ENCODE results near the gene DEGS2. TPM values are rescaled to one million over a fixed set of nuclear protein-coding genes. Genes with fewer than 3 reads are reported as not detected.

The DEGS2 gene
- total and polyA plus RNA-seq, 2 of the 13 experiments (the other 11 are each of a cell fraction or from before 2014, with no cell fraction given) = 0.09 TPM

DNA sequence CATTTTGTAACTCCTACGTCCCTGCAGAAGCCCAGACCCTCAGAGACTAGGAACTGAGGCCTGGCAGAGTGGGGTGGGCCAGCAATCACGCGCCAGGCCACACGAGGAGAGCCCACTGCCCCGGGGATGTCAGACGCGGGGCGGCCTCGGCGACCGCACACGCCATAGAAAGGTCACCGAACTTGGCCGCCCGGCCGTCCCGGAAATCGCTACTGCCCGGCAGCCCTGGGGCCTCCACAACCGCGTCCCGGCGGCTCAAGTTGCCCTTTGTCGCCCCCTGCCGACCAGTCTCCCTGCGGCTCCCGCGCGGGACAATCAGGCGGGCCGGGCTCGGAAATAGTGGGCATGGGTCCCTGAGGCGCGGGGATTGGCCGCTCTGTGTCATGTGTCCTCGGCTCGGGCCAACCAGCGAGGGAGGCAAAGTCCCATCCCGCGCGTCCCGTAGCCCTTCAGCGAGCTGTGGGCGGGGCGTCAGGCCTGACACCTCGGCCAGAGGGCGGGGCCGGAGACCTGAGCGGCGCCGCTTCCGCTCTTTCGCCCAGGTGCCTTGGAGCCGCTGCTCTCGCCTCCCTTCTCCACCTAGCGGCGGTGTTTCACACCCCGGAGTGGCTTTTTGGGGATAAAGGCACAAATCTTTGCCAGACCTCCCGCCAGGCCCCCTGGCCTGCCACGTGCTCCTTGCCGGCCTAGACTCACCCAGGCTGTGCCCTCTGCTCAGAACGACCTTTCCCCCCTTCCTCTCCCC, 33.4 kb upstream of the DEGS2 start (continued):
- TF ChIP-seq, protein P1, sequence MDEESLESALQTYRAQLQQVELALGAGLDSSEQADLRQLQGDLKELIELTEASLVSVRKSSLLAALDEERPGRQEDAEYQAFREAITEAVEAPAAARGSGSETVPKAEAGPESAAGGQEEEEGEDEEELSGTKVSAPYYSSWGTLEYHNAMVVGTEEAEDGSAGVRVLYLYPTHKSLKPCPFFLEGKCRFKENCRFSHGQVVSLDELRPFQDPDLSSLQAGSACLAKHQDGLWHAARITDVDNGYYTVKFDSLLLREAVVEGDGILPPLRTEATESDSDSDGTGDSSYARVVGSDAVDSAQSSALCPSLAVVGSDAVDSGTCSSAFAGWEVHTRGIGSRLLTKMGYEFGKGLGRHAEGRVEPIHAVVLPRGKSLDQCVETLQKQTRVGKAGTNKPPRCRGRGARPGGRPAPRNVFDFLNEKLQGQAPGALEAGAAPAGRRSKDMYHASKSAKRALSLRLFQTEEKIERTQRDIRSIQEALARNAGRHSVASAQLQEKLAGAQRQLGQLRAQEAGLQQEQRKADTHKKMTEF (CRISPR knock-in tag; IDR thresholded peaks at IDR 0.05) = peak; percentile 89
- TF ChIP-seq CENPT (CRISPR knock-in tag; IDR thresholded peaks at IDR 0.05; ENCODE audit: low read depth) = no peak
- 0 out of 2 replicates have a peak, but pooled peaks have one; percentile 68 for TF ChIP-seq ZNF446 (CRISPR knock-in tag; IDR thresholded peaks at IDR 0.05)
- TF ChIP-seq RAD51 (IDR thresholded peaks at IDR 0.05; ENCODE audit: borderline replicate concordance) = peak; percentile 79; the same call in 1 of the 2 replicates
- peak; percentile 82 for TF ChIP-seq ETV5 (CRISPR knock-in tag; IDR thresholded peaks at IDR 0.05; ENCODE audit: borderline replicate concordance)
- TF ChIP-seq FOXA1 (IDR thresholded peaks at IDR 0.05) = no peak
- TF ChIP-seq FOXA1 (CRISPR knock-in tag; IDR thresholded peaks at IDR 0.05) = no peak
- no peak for TF ChIP-seq ZNF780A (CRISPR knock-in tag; IDR thresholded peaks at IDR 0.05)
- peak; percentile 47 for TF ChIP-seq ETV6 (CRISPR knock-in tag; conservative IDR thresholded peaks at IDR 0.05)
- TF ChIP-seq MIXL1 (CRISPR knock-in tag; IDR thresholded peaks at IDR 0.05) = peak; percentile 64; the same call in 1 of the 2 replicates
- TF ChIP-seq, protein P2, sequence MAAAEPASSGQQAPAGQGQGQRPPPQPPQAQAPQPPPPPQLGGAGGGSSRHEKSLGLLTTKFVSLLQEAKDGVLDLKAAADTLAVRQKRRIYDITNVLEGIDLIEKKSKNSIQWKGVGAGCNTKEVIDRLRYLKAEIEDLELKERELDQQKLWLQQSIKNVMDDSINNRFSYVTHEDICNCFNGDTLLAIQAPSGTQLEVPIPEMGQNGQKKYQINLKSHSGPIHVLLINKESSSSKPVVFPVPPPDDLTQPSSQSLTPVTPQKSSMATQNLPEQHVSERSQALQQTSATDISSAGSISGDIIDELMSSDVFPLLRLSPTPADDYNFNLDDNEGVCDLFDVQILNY (CRISPR knock-in tag; conservative IDR thresholded peaks at IDR 0.05) = peak; percentile 80
- TF ChIP-seq TRIM24 (CRISPR knock-in tag; IDR thresholded peaks at IDR 0.05) = no peak
- no peak for TF ChIP-seq ZNF383 (CRISPR knock-in tag; IDR thresholded peaks at IDR 0.05; ENCODE audit: borderline replicate concordance)
- peak; percentile 84 for TF ChIP-seq ZNF430 (CRISPR knock-in tag; IDR thresholded peaks at IDR 0.05)
- TF ChIP-seq NPAS2 (CRISPR knock-in tag; IDR thresholded peaks at IDR 0.05; ENCODE audit: borderline replicate concordance) = no peak
- peak; percentile 94 for TF ChIP-seq ZNF121 (CRISPR knock-in tag; IDR thresholded peaks at IDR 0.05)
- no peak for TF ChIP-seq JARID2 (CRISPR knock-in tag; IDR thresholded peaks at IDR 0.05; ENCODE audit: insufficient replicate concordance)
- TF ChIP-seq ZNF703 (CRISPR knock-in tag; IDR thresholded peaks at IDR 0.05; ENCODE audit: borderline replicate concordance) = no peak
- TF ChIP-seq ZSCAN12 (CRISPR knock-in tag; IDR thresholded peaks at IDR 0.05) = peak; percentile 80; the same call in 1 of the 2 replicates
- 0 out of 2 replicates have a peak, but pooled peaks have one; percentile 45 for TF ChIP-seq ZNF674 (CRISPR knock-in tag; IDR thresholded peaks at IDR 0.05; ENCODE audit: low read depth)
- TF ChIP-seq, protein P3, sequence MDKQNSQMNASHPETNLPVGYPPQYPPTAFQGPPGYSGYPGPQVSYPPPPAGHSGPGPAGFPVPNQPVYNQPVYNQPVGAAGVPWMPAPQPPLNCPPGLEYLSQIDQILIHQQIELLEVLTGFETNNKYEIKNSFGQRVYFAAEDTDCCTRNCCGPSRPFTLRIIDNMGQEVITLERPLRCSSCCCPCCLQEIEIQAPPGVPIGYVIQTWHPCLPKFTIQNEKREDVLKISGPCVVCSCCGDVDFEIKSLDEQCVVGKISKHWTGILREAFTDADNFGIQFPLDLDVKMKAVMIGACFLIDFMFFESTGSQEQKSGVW (CRISPR knock-in tag; IDR thresholded peaks at IDR 0.05; ENCODE audit: borderline replicate concordance) = no peak
- TF ChIP-seq, protein P4, sequence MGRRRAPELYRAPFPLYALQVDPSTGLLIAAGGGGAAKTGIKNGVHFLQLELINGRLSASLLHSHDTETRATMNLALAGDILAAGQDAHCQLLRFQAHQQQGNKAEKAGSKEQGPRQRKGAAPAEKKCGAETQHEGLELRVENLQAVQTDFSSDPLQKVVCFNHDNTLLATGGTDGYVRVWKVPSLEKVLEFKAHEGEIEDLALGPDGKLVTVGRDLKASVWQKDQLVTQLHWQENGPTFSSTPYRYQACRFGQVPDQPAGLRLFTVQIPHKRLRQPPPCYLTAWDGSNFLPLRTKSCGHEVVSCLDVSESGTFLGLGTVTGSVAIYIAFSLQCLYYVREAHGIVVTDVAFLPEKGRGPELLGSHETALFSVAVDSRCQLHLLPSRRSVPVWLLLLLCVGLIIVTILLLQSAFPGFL (CRISPR knock-in tag; IDR thresholded peaks at IDR 0.05) = no peak
- no peak for TF ChIP-seq SOX6 (IDR thresholded peaks at IDR 0.05)
- TF ChIP-seq SOX6 (CRISPR knock-in tag; IDR thresholded peaks at IDR 0.05) = peak; percentile 79
- TF ChIP-seq, protein P5, sequence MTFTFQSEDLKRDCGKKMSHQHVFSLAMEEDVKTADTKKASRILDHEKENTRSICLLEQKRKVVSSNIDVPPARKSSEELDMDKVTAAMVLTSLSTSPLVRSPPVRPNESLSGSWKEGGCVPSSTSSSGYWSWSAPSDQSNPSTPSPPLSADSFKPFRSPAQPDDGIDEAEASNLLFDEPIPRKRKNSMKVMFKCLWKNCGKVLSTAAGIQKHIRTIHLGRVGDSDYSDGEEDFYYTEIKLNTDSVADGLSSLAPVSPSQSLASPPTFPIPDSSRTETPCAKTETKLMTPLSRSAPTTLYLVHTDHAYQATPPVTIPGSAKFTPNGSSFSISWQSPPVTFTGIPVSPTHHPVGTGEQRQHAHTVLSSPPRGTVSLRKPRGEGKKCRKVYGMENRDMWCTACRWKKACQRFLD (CRISPR knock-in tag; IDR thresholded peaks at IDR 0.05; ENCODE audit: borderline replicate concordance) = no peak; the same call in 1 of the 2 replicates
- peak; percentile 34; the same call in 1 of the 2 replicates for TF ChIP-seq ZBTB38 (CRISPR knock-in tag; IDR thresholded peaks at IDR 0.05)

Measured in HepG2 (cell line).